K562 (cell line): ENCODE data around the gene HOXC10. TPM values are rescaled to one million over a fixed set of nuclear protein-coding genes. Genes with fewer than 3 reads are reported as not detected.

Experiments
- ARID1B ChIP-seq: fragments of 450-650 bp; IDR thresholded peaks from 2 replicates; pipeline ENCODE4 v1.6.1; 2016; ENCODE audit warnings: antibody characterized with exemption, mild to moderate bottlenecking, inconsistent platforms
- CCNT2 ChIP-seq: IDR thresholded peaks from 2 replicates; pipeline ENCODE4 v1.6.1; 2011; ENCODE audit warnings: borderline replicate concordance, low read depth, mild to moderate bottlenecking, moderate library complexity, mixed read lengths, low read length; ENCODE audit not compliant: insufficient read length; ENCODE audit errors: extremely low read depth
- CREM ChIP-seq: IDR thresholded peaks from 2 replicates; pipeline ENCODE4 v1.6.1; 2014; ENCODE audit warnings: antibody characterized with exemption, low read depth
- CSDE1 ChIP-seq, 2 experiments: fragments of 450-650 bp; IDR thresholded peaks; 2 replicates each; pipeline ENCODE4 v1.6.1; 2016; ENCODE audit warnings: mild to moderate bottlenecking in 1 of 2
- FOXM1 ChIP-seq, 2 experiments: fragments of 450-650 bp in 1 of 2; sonication (generic) in 1 of 2; formaldehyde crosslinking in 1 of 2; IDR thresholded peaks; 2 replicates each; pipeline versions ENCODE4 v1.6.1 to v1.9.0; 2017 to 2022; ENCODE audit warnings: low read depth in 2 of 2, mild to moderate bottlenecking in 2 of 2, missing genetic modification reagents in 1 of 2, moderate library complexity in 1 of 2
- KHSRP ChIP-seq: fragments of 450-650 bp; IDR thresholded peaks from 2 replicates; pipeline ENCODE4 v1.6.1; 2017
- NFE2L1 ChIP-seq: fragments of 450-650 bp; IDR thresholded peaks from 2 replicates; pipeline ENCODE4 v1.6.1; 2016; ENCODE audit warnings: missing genetic modification characterization, low read depth, mild to moderate bottlenecking, missing compliant biosample characterization, moderate library complexity, borderline replicate concordance
- NFIX ChIP-seq: fragments of 250-450 bp; sonication (Bioruptor Pico); IDR thresholded peaks from 2 replicates; pipeline ENCODE4 v1.4.0; 2020; ENCODE audit warnings: low read depth, mild to moderate bottlenecking, moderate library complexity
- POLR2G ChIP-seq: fragments of 200-400 bp; formaldehyde crosslinking; IDR thresholded peaks from 2 replicates; pipeline ENCODE4 v1.6.1; 2017; ENCODE audit warnings: low read depth, mild to moderate bottlenecking, antibody characterized with exemption, low read length, moderate library complexity
- SMARCC2 ChIP-seq: fragments of 450-650 bp; IDR thresholded peaks from 2 replicates; pipeline ENCODE4 v1.6.1; 2017; ENCODE audit warnings: antibody characterized with exemption, moderate library complexity, mild to moderate bottlenecking, low read depth
- SRSF7 ChIP-seq: fragments of 200-400 bp; formaldehyde crosslinking; optimal IDR thresholded peaks from 2 replicates; pipeline ENCODE3; 2017; ENCODE audit warnings: mild to moderate bottlenecking, low read depth, low read length
- WHSC1 ChIP-seq: IDR thresholded peaks from one replicate; pipeline ENCODE4 v1.6.1; 2012; ENCODE audit warnings: low read length, control low read depth, inconsistent platforms
- ZNF165 ChIP-seq: fragments of 250-450 bp; sonication (Bioruptor Pico); IDR thresholded peaks from 2 replicates; pipeline ENCODE4 v1.4.0; 2020; ENCODE audit warnings: borderline replicate concordance
- ZNF23 ChIP-seq: fragments of 250-450 bp; sonication (Bioruptor Pico); IDR thresholded peaks from 2 replicates; pipeline ENCODE4 v1.4.0; 2020; ENCODE audit warnings: mild to moderate bottlenecking
- ZNF764 ChIP-seq: fragments of 250-450 bp; sonication (Bioruptor Pico); IDR thresholded peaks from 2 replicates; pipeline ENCODE4 v1.4.0; 2020; ENCODE audit warnings: low read depth, mild to moderate bottlenecking, moderate library complexity
- polyA plus RNA-seq, 8 experiments: library from polyadenylated mRNA; depleted of rRNA in 4 of 8; stranded (reverse) in 5 of 8; unstranded in 3 of 8; fragments of >200 nt; fragmentation: Nextera tagmentation in 2 of 8; fragmentation: Illumina TruSeq in 1 of 8; extraction: Ambion mirVana in 2 of 8; extraction: Trizol in 1 of 8; gene quantifications; 2 replicates each; pipeline versions ENCODE4 v1.2.1 to v1.2.3, GENCODE V29; 2011 to 2014; ENCODE audit warnings: inconsistent platforms in 1 of 8, missing spikeins in 1 of 8
- total RNA-seq, 7 experiments: library from RNA; depleted of rRNA in 6 of 7; stranded (reverse); fragments of >200 nt in 6 of 7; fragmentation: Illumina TruSeq in 2 of 7; extraction: Trizol in 2 of 7; gene quantifications; 2 replicates each; pipeline versions ENCODE4 v1.2.1 to v1.2.3, GENCODE V29; 2011 to 2021; ENCODE audit warnings: low replicate concordance in 1 of 7
- TF ChIP-seq, protein P1 (sequence below), 3 experiments: fragments of 200-800 bp in 1 of 3; sonication (Bioruptor generic) in 1 of 3; sonication (generic) in 1 of 3; formaldehyde crosslinking in 1 of 3; IDR thresholded peaks; 2 replicates each; pipeline versions ENCODE4 v1.6.1 to v1.8.0; 2016 to 2022; ENCODE audit warnings: mild to moderate bottlenecking in 2 of 3, missing compliant biosample characterization in 2 of 3, missing genetic modification characterization in 2 of 3, missing genetic modification reagents in 1 of 3
- TF ChIP-seq, protein P2 (sequence below), 2 experiments: fragments of 450-650 bp in 1 of 2; sonication (generic) in 1 of 2; formaldehyde crosslinking in 1 of 2; IDR thresholded peaks in 1 of 2; conservative IDR thresholded peaks in 1 of 2; 2 replicates each; pipeline versions ENCODE4 v1.6.1 to v1.8.1; 2016 to 2023; ENCODE audit warnings: mild to moderate bottlenecking in 2 of 2, moderate library complexity in 2 of 2, inconsistent platforms in 1 of 2, missing genetic modification reagents in 1 of 2
- TF ChIP-seq, protein P3 (sequence below), 2 experiments: fragments of 450-650 bp; conservative IDR thresholded peaks; 2 replicates each; pipeline ENCODE4 v1.6.1; 2017; ENCODE audit warnings: mild to moderate bottlenecking in 2 of 2, moderate library complexity in 2 of 2
- TF ChIP-seq, protein P4 (sequence below): fragments of 450-650 bp; IDR thresholded peaks from 2 replicates; pipeline ENCODE4 v1.6.1; 2017; ENCODE audit warnings: antibody characterized with exemption
- TF ChIP-seq, protein P5 (sequence below): fragments of 250-450 bp; sonication (Bioruptor Pico); IDR thresholded peaks from 2 replicates; pipeline ENCODE4 v1.9.0; 2021; ENCODE audit warnings: mild to moderate bottlenecking

The HOXC10 gene
- total and polyA plus RNA-seq, 9 of the 15 experiments (the other 6 are each of a cell fraction or from before 2014, with no cell fraction given) = 0.13 to 0.77 (median 0.35) TPM; not detected in 2

DNA sequence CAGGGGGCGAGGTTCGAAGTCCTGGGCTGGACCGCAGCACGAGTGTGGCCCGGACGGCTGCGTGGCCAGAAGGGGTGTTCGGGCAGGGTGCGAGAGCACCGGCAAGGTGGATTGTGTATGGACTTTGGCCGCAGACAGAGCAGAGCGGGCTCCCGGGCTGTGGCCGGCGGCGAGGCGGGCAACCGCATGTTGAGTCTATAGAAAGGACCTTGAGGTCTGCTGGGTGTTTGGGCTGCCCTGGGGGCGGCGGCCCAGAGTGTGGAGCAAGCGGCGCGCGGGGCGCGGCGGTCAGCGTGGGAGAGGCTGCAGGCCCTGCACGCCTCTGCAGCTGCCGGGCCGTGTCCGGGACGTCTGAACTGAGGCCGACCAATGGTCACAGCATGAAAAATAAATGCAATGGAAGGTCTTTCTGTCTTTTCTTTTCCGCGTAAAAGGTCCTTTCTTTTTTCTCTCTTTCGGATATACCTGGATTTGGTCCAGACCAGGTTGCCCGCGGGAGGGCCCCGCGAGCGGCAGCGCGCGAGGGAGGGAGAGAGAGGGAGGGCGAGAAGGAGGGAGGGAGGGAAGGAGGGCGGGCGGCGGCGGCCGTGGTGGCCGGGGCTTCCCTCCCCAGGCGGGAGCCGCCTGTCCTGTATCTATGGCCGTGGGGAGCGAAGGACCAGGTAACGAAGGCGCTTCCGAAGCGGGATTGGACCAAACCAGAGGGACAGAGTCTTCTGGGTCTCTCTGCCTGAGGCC, 9.5 kb downstream of the HOXC10 start (continued):
- TF ChIP-seq ZNF23 (CRISPR knock-in tag) (no peak), NFIX (no peak), WHSC1 (no peak), CREM (no peak), SRSF7 (no peak), ZNF165 (CRISPR knock-in tag) (no peak), ZNF764 (no peak), ARID1B (peak; percentile 19; the same call in 1 of the 2 replicates), FOXM1 (IDR thresholded peaks at IDR 0.05; ENCODE audit: low read depth) (no peak), FOXM1 (CRISPR knock-in tag; IDR thresholded peaks at IDR 0.05; ENCODE audit: low read depth) (no peak; the same call in 1 of the 2 replicates), CSDE1 (IDR thresholded peaks at IDR 0.05) (no peak), SMARCC2 (no peak), POLR2G (peak; percentile 46), CCNT2 (peak; percentile 40), KHSRP (no peak), NFE2L1 (no peak)
- TF ChIP-seq, protein P1, sequence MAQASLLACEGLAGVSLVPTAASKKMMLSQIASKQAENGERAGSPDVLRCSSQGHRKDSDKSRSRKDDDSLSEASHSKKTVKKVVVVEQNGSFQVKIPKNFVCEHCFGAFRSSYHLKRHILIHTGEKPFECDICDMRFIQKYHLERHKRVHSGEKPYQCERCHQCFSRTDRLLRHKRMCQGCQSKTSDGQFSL (CRISPR knock-in tag; IDR thresholded peaks at IDR 0.05) = no peak
- TF ChIP-seq, protein P1 (tag; IDR thresholded peaks at IDR 0.05) = no peak
- TF ChIP-seq, protein P2, sequence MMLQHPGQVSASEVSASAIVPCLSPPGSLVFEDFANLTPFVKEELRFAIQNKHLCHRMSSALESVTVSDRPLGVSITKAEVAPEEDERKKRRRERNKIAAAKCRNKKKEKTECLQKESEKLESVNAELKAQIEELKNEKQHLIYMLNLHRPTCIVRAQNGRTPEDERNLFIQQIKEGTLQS (IDR thresholded peaks at IDR 0.05) = no peak
- TF ChIP-seq, protein P2 (CRISPR knock-in tag; conservative IDR thresholded peaks at IDR 0.05) = no peak
- TF ChIP-seq, protein P3, sequence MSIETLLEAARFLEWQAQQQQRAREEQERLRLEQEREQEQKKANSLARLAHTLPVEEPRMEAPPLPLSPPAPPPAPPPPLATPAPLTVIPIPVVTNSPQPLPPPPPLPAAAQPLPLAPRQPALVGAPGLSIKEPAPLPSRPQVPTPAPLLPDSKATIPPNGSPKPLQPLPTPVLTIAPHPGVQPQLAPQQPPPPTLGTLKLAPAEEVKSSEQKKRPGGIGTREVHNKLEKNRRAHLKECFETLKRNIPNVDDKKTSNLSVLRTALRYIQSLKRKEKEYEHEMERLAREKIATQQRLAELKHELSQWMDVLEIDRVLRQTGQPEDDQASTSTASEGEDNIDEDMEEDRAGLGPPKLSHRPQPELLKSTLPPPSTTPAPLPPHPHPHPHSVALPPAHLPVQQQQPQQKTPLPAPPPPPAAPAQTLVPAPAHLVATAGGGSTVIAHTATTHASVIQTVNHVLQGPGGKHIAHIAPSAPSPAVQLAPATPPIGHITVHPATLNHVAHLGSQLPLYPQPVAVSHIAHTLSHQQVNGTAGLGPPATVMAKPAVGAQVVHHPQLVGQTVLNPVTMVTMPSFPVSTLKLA (conservative IDR thresholded peaks at IDR 0.05) = peak in 1 of 2 experiments; percentile 38; a peak in 1 of 4 replicates
- TF ChIP-seq, protein P4, sequence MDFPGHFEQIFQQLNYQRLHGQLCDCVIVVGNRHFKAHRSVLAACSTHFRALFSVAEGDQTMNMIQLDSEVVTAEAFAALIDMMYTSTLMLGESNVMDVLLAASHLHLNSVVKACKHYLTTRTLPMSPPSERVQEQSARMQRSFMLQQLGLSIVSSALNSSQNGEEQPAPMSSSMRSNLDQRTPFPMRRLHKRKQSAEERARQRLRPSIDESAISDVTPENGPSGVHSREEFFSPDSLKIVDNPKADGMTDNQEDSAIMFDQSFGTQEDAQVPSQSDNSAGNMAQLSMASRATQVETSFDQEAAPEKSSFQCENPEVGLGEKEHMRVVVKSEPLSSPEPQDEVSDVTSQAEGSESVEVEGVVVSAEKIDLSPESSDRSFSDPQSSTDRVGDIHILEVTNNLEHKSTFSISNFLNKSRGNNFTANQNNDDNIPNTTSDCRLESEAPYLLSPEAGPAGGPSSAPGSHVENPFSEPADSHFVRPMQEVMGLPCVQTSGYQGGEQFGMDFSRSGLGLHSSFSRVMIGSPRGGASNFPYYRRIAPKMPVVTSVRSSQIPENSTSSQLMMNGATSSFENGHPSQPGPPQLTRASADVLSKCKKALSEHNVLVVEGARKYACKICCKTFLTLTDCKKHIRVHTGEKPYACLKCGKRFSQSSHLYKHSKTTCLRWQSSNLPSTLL = no peak
- TF ChIP-seq, protein P5, sequence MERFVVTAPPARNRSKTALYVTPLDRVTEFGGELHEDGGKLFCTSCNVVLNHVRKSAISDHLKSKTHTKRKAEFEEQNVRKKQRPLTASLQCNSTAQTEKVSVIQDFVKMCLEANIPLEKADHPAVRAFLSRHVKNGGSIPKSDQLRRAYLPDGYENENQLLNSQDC (CRISPR knock-in tag) = peak; percentile 43; the same call in 1 of the 2 replicates
